Right renal pelvis (tissue), 4 donors: ENCODE measurements around the gene DNAJC13. TPM values are rescaled to one million over a fixed set of nuclear protein-coding genes. Genes with fewer than 3 reads are reported as not detected.

Experiments used
- DNase-seq, 4 donors: peaks; one replicate each; pipeline ENCODE4 v3.0.0-alpha.2; 2013; ENCODE audit warnings: low read depth in 4 of 4, low spot score in 3 of 4, missing footprints in 1 of 4
- polyA plus RNA-seq, 4 donors: library from polyadenylated mRNA; unstranded; fragments of 120-200 nt; gene quantifications; one replicate each; pipeline ENCODE4 v1.2.1, GENCODE V29; 2013; ENCODE audit not compliant: insufficient read length in 4 of 4

DNAJC13 gene
- polyA plus RNA-seq, 4 donors = 43.3 to 49.3 (median 46.6) TPM

- no peak for DNase-seq
These were observed 13.0 kb upstream of the DNAJC13 start for GRCh38 chr3:132404276-132404675.

- no peak for DNase-seq
These were observed 12.1 kb upstream of the DNAJC13 start for GRCh38 chr3:132405188-132405587.

- DNase-seq = no peak
These were observed 11.5 kb upstream of the DNAJC13 start for GRCh38 chr3:132405609-132406299.

GRCh38 chr3:132406587-132406986 is 10.7 kb upstream of the DNAJC13 start:
- DNase-seq = no peak

- no peak for DNase-seq
These were observed 10.3 kb upstream of the DNAJC13 start for GRCh38 chr3:132407025-132407424.

GRCh38 chr3:132414841-132415240 is 2.5 kb upstream of the DNAJC13 start:
- no peak for DNase-seq

GRCh38 chr3:132416161-132416560 is 1.1 kb upstream of the DNAJC13 start:
- no peak for DNase-seq

GRCh38 chr3:132417695-132418411 is 551 bp downstream of the DNAJC13 start:
- peak in 2 of 4 donors; percentile 38 to 51 for DNase-seq

- no peak for DNase-seq
These were observed 1.6 kb downstream of the DNAJC13 start for GRCh38 chr3:132418916-132419315.

GRCh38 chr3:132421832-132422231 is 4.5 kb downstream of the DNAJC13 start:
- no peak for DNase-seq

GRCh38 chr3:132422531-132422930 is 5.2 kb downstream of the DNAJC13 start:
- DNase-seq = no peak

- no peak for DNase-seq
These were observed 15.3 kb downstream of the DNAJC13 start for GRCh38 chr3:132432639-132433038.

GRCh38 chr3:132433121-132433520 is 15.8 kb downstream of the DNAJC13 start:
- DNase-seq = no peak

- DNase-seq = no peak
These were observed 18.1 kb downstream of the DNAJC13 start for GRCh38 chr3:132435224-132435910.

GRCh38 chr3:132435911-132436425 is 18.7 kb downstream of the DNAJC13 start:
- no peak for DNase-seq

- DNase-seq = no peak
These were observed 26.1 kb downstream of the DNAJC13 start for GRCh38 chr3:132443421-132443820.

- DNase-seq = no peak
These were observed 27.1 kb downstream of the DNAJC13 start for GRCh38 chr3:132444383-132444782.

GRCh38 chr3:132445817-132446216 is 28.5 kb downstream of the DNAJC13 start:
- peak in 3 of 4 donors; percentile 8 to 29 (median 8) for DNase-seq

GRCh38 chr3:132448216-132448961 is 31.1 kb downstream of the DNAJC13 start:
- DNase-seq = peak; percentile 7 to 20 (median 19)

GRCh38 chr3:132456136-132456535 is 38.8 kb downstream of the DNAJC13 start:
- DNase-seq = no peak

GRCh38 chr3:132456571-132456970 is 39.3 kb downstream of the DNAJC13 start:
- no peak for DNase-seq
